Measurements from ENCODE around the gene TRABD2A. TPM values are rescaled to one million over a fixed set of nuclear protein-coding genes. Genes with fewer than 3 reads are reported as not detected.

Gene TRABD2A
- total and polyA plus RNA-seq, 4 donors: 0.26 to 10.3 (median 0.55) TPM

GRCh38 chr2:84908948-84909713 is 28.2 kb upstream of the TRABD2A start:
- TF ChIP-seq JUND (IDR thresholded peaks at IDR 0.05) (no peak), REST (IDR thresholded peaks at IDR 0.05) (no peak), HNF4A (conservative IDR thresholded peaks at IDR 0.05) (no peak), EGR1 (IDR thresholded peaks at IDR 0.05; ENCODE audit: low read depth in 2 of 2) (no peak), GABPA (IDR thresholded peaks at IDR 0.05 in 1 of 2, conservative IDR thresholded peaks at IDR 0.05 in 1 of 2) (no peak), YY1 (IDR thresholded peaks at IDR 0.05) (no peak), RAD21 (IDR thresholded peaks at IDR 0.05) (no peak), FOXA2 (IDR thresholded peaks at IDR 0.05) (no peak), RXRA (IDR thresholded peaks at IDR 0.05) (no peak)
- TF ChIP-seq, protein P1, sequence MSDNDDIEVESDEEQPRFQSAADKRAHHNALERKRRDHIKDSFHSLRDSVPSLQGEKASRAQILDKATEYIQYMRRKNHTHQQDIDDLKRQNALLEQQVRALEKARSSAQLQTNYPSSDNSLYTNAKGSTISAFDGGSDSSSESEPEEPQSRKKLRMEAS (IDR thresholded peaks at IDR 0.05): no peak
- TF ChIP-seq, protein P2, sequence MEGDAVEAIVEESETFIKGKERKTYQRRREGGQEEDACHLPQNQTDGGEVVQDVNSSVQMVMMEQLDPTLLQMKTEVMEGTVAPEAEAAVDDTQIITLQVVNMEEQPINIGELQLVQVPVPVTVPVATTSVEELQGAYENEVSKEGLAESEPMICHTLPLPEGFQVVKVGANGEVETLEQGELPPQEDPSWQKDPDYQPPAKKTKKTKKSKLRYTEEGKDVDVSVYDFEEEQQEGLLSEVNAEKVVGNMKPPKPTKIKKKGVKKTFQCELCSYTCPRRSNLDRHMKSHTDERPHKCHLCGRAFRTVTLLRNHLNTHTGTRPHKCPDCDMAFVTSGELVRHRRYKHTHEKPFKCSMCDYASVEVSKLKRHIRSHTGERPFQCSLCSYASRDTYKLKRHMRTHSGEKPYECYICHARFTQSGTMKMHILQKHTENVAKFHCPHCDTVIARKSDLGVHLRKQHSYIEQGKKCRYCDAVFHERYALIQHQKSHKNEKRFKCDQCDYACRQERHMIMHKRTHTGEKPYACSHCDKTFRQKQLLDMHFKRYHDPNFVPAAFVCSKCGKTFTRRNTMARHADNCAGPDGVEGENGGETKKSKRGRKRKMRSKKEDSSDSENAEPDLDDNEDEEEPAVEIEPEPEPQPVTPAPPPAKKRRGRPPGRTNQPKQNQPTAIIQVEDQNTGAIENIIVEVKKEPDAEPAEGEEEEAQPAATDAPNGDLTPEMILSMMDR (IDR thresholded peaks at IDR 0.05; ENCODE audit: low read depth, low read length, missing input control): no peak
- DNase-seq (ENCODE audit: low spot score): no peak

GRCh38 chr2:84906900-84907714 is 26.2 kb upstream of the TRABD2A start:
- H3K4me3 ChIP-seq (ENCODE audit: low read depth in 1 of 3, low read length in 3 of 3): peak overlapping the region; percentile 68 to 85 (median 79)
- DNase-seq (ENCODE audit: low spot score): no peak
- H3K27me3 ChIP-seq (ENCODE audit: control insufficient read depth in 4 of 4, insufficient read depth in 4 of 4, low read length in 3 of 4): no peaks in the 10 kb centered on the region
- peaks cover 0 to 19% (median 5%) of the 10 kb centered on the region in 4 donors for H3K4me1 ChIP-seq (ENCODE audit: control insufficient read depth in 4 of 4, insufficient read depth in 4 of 4, low read length in 3 of 4)
- 50% methylated on average over 15 of the region's 15 CpGs for WGBS
- peak overlapping the region; percentile 1 to 82 for H3K27ac ChIP-seq (ENCODE audit: low read depth in 1 of 2, low read length in 2 of 2)
- peak overlapping the region; percentile 32 to 71 for H3K9ac ChIP-seq (ENCODE audit: low read depth in 1 of 2, low read length in 2 of 2)
- no peaks in the 10 kb centered on the region for H3K9me3 ChIP-seq (ENCODE audit: control insufficient read depth in 4 of 4, low read length in 3 of 4)
- no peaks in the 10 kb centered on the region for H3K36me3 ChIP-seq (ENCODE audit: control insufficient read depth in 4 of 4, insufficient read depth in 3 of 4, low read depth in 1 of 4, low read length in 3 of 4)
- no peak for TF ChIP-seq HNF4G (IDR thresholded peaks at IDR 0.05)
- TF ChIP-seq REST (IDR thresholded peaks at IDR 0.05): no peak
- TF ChIP-seq TAF1 (conservative IDR thresholded peaks at IDR 0.05): no peak
- TF ChIP-seq, protein P1 (IDR thresholded peaks at IDR 0.05): peak; percentile 19
- peak; percentile 39 for TF ChIP-seq NR2F2 (IDR thresholded peaks at IDR 0.05)
- no peak for TF ChIP-seq JUND (IDR thresholded peaks at IDR 0.05)
- TF ChIP-seq RAD21 (IDR thresholded peaks at IDR 0.05): peak in 1 of 2 donors; percentile 37
- TF ChIP-seq ZBTB33 (IDR thresholded peaks at IDR 0.05): no peak
- no peak for TF ChIP-seq YY1 (IDR thresholded peaks at IDR 0.05)
- TF ChIP-seq SP1 (IDR thresholded peaks at IDR 0.05): peak; percentile 36

More at GRCh38 chr2:84908948-84909713, 28.2 kb upstream of the TRABD2A start:
- Histone ChIP-seq H3K4me3 (ENCODE audit: low read depth in 1 of 3, low read length in 3 of 3) (no peak overlapping the region), H3K9me3 (ENCODE audit: control insufficient read depth in 4 of 4, low read length in 3 of 4) (no peaks in the 10 kb centered on the region), H3K9ac (ENCODE audit: low read depth in 1 of 2, low read length in 2 of 2) (no peak overlapping the region), H3K4me1 (ENCODE audit: control insufficient read depth in 4 of 4, insufficient read depth in 4 of 4, low read length in 3 of 4) (peaks cover 0 to 19% (median 5%) of the 10 kb centered on the region in 4 donors), H3K27me3 (ENCODE audit: control insufficient read depth in 4 of 4, insufficient read depth in 4 of 4, low read length in 3 of 4) (no peaks in the 10 kb centered on the region), H3K36me3 (ENCODE audit: control insufficient read depth in 4 of 4, insufficient read depth in 3 of 4, low read depth in 1 of 4, low read length in 3 of 4) (no peaks in the 10 kb centered on the region), H3K27ac (ENCODE audit: low read depth in 1 of 2, low read length in 2 of 2) (no peak overlapping the region)
- 93% methylated on average over 2 of the region's 2 CpGs for WGBS

Measured in liver (tissue), 9 donors.